HepG2 (cell line): ENCODE results near the gene TOM1L2. TPM values are rescaled to one million over a fixed set of nuclear protein-coding genes. Genes with fewer than 3 reads are reported as not detected.
A peak's percentile ranks its signal among the peaks of the same experiment; 100 is the strongest.

Source experiments
- ARNTL ChIP-seq: sonication (generic); formaldehyde crosslinking; IDR thresholded peaks from 2 replicates; pipeline ENCODE4 v1.4.0; 2020; ENCODE audit warnings: mild to moderate bottlenecking, missing genetic modification reagents
- BCL3 ChIP-seq: sonication (generic); formaldehyde crosslinking; IDR thresholded peaks from 2 replicates; pipeline ENCODE4 v1.5.1; 2020; ENCODE audit warnings: mild to moderate bottlenecking, missing genetic modification reagents, moderate library complexity
- ESRRA ChIP-seq: sonication (generic); formaldehyde crosslinking; IDR thresholded peaks from 2 replicates; pipeline ENCODE4 v1.5.1; 2020; ENCODE audit warnings: mild to moderate bottlenecking, low read depth, missing genetic modification reagents
- GATAD2A ChIP-seq: IDR thresholded peaks from 2 replicates; pipeline ENCODE4 v1.6.1; 2016
- HDAC2 ChIP-seq: sonication (generic); formaldehyde crosslinking; IDR thresholded peaks from 2 replicates; pipeline ENCODE4 v1.4.0; 2020; ENCODE audit warnings: missing genetic modification reagents
- HNRNPLL ChIP-seq: fragments of 200-400 bp; formaldehyde crosslinking; IDR thresholded peaks from 2 replicates; pipeline ENCODE4 v1.6.1; 2017; ENCODE audit warnings: mild to moderate bottlenecking, low read depth, low read length; ENCODE audit not compliant: poor library complexity, severe bottlenecking
- IRF2 ChIP-seq: IDR thresholded peaks from 2 replicates; pipeline ENCODE4 v1.6.1; 2018; ENCODE audit warnings: missing genetic modification reagents, missing compliant biosample characterization
- MAFF ChIP-seq: IDR thresholded peaks from 2 replicates; pipeline ENCODE4 v1.6.1; 2011; ENCODE audit warnings: low read depth, low read length, improper control_type of control experiment
- MAX ChIP-seq: IDR thresholded peaks from 2 replicates; pipeline ENCODE4 v1.6.1; 2012; ENCODE audit warnings: inconsistent platforms
- MEF2D ChIP-seq: sonication (generic); formaldehyde crosslinking; IDR thresholded peaks from 2 replicates; pipeline ENCODE4 v1.5.1; 2020; ENCODE audit warnings: mild to moderate bottlenecking, missing genetic modification reagents
- REL ChIP-seq: sonication (generic); formaldehyde crosslinking; conservative IDR thresholded peaks from 2 replicates; pipeline ENCODE4 v1.8.0; 2022; ENCODE audit warnings: mild to moderate bottlenecking, missing genetic modification reagents, moderate library complexity
- SETDB1 ChIP-seq: sonication (generic); formaldehyde crosslinking; IDR thresholded peaks from 2 replicates; pipeline ENCODE4 v1.5.1; 2020; ENCODE audit warnings: missing genetic modification reagents, mild to moderate bottlenecking, borderline replicate concordance
- SPEN ChIP-seq: sonication (generic); formaldehyde crosslinking; IDR thresholded peaks from 2 replicates; pipeline ENCODE4 v1.5.1; 2020; ENCODE audit warnings: low read depth, mild to moderate bottlenecking, missing genetic modification reagents
- ZC3H13 ChIP-seq: sonication (generic); formaldehyde crosslinking; IDR thresholded peaks from 2 replicates; pipeline ENCODE4 v1.8.1; 2023; ENCODE audit warnings: mild to moderate bottlenecking, missing genetic modification reagents, moderate library complexity
- ZNF20 ChIP-seq: sonication (generic); formaldehyde crosslinking; IDR thresholded peaks from 2 replicates; pipeline ENCODE4 v1.4.0; 2020; ENCODE audit warnings: mild to moderate bottlenecking, moderate library complexity, missing genetic modification reagents
- ZNF343 ChIP-seq: sonication (generic); formaldehyde crosslinking; IDR thresholded peaks from 2 replicates; pipeline ENCODE4 v1.4.0; 2020; ENCODE audit warnings: mild to moderate bottlenecking, missing genetic modification reagents
- ZNF570 ChIP-seq: sonication (generic); formaldehyde crosslinking; IDR thresholded peaks from 2 replicates; pipeline ENCODE4 v1.4.0; 2020; ENCODE audit warnings: mild to moderate bottlenecking, missing genetic modification reagents, borderline replicate concordance
- ZNF572 ChIP-seq: sonication (generic); formaldehyde crosslinking; IDR thresholded peaks from 2 replicates; pipeline ENCODE4 v1.5.1; 2020; ENCODE audit warnings: mild to moderate bottlenecking, missing genetic modification reagents
- ZNF740 ChIP-seq: sonication (generic); formaldehyde crosslinking; IDR thresholded peaks from 2 replicates; pipeline ENCODE4 v1.4.0; 2020; ENCODE audit warnings: missing genetic modification reagents
- ZNF773 ChIP-seq: sonication (generic); formaldehyde crosslinking; IDR thresholded peaks from 2 replicates; pipeline ENCODE4 v1.4.0; 2020; ENCODE audit warnings: missing genetic modification reagents, borderline replicate concordance
- polyA plus RNA-seq, 8 experiments: library from polyadenylated mRNA; depleted of rRNA in 3 of 8; stranded (reverse) in 7 of 8; unstranded in 1 of 8; fragments of >200 nt; fragmentation: Illumina TruSeq in 4 of 8; extraction: Trizol in 4 of 8; gene quantifications; 2 replicates each; pipeline versions ENCODE4 v1.2.1 to v1.2.3, GENCODE V29; 2011 to 2016; ENCODE audit warnings: low read depth in 4 of 8, missing spikeins in 1 of 8, mixed read lengths in 1 of 8; ENCODE audit not compliant: insufficient read depth in 1 of 8
- total RNA-seq, 5 experiments: library from RNA; depleted of rRNA; stranded (reverse); fragments of >200 nt; fragmentation: Illumina TruSeq; extraction: Trizol; gene quantifications; 2 replicates each; pipeline ENCODE4 v1.2.3, GENCODE V29; 2016; ENCODE audit warnings: low read depth in 1 of 5
- TF ChIP-seq, protein P1 (sequence below): sonication (generic); formaldehyde crosslinking; IDR thresholded peaks from 2 replicates; pipeline ENCODE4 v1.8.1; 2022; ENCODE audit warnings: low read depth, mild to moderate bottlenecking, missing genetic modification reagents
- TF ChIP-seq, protein P2 (sequence below): IDR thresholded peaks from 2 replicates; pipeline ENCODE4 v1.6.1; 2018; ENCODE audit warnings: missing genetic modification reagents
- TF ChIP-seq, protein P3 (sequence below): sonication (generic); formaldehyde crosslinking; conservative IDR thresholded peaks from 2 replicates; pipeline ENCODE4 v1.8.0; 2022; ENCODE audit warnings: low read depth, missing genetic modification reagents

The TOM1L2 gene
- total and polyA plus RNA-seq, 2 of the 13 experiments (the other 11 are each of a cell fraction or from before 2014, with no cell fraction given): 4.7 to 7.4 TPM

- no peak for TF ChIP-seq MAFF
- peak; percentile 40 for TF ChIP-seq HNRNPLL
- TF ChIP-seq ZNF740 (CRISPR knock-in tag): peak; percentile 63
- TF ChIP-seq HDAC2 (CRISPR knock-in tag): no peak
- TF ChIP-seq, protein P1, sequence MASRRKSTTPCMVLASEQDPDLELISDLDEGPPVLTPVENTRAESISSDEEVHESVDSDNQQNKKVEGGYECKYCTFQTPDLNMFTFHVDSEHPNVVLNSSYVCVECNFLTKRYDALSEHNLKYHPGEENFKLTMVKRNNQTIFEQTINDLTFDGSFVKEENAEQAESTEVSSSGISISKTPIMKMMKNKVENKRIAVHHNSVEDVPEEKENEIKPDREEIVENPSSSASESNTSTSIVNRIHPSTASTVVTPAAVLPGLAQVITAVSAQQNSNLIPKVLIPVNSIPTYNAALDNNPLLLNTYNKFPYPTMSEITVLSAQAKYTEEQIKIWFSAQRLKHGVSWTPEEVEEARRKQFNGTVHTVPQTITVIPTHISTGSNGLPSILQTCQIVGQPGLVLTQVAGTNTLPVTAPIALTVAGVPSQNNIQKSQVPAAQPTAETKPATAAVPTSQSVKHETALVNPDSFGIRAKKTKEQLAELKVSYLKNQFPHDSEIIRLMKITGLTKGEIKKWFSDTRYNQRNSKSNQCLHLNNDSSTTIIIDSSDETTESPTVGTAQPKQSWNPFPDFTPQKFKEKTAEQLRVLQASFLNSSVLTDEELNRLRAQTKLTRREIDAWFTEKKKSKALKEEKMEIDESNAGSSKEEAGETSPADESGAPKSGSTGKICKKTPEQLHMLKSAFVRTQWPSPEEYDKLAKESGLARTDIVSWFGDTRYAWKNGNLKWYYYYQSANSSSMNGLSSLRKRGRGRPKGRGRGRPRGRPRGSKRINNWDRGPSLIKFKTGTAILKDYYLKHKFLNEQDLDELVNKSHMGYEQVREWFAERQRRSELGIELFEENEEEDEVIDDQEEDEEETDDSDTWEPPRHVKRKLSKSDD (CRISPR knock-in tag): peak; percentile 60; the same call in 1 of the 2 replicates
- peak; percentile 70 for TF ChIP-seq ZC3H13 (CRISPR knock-in tag)
- no peak for TF ChIP-seq ESRRA (CRISPR knock-in tag)
- no peak for TF ChIP-seq IRF2
- TF ChIP-seq ZNF20 (CRISPR knock-in tag): no peak
- TF ChIP-seq SETDB1: no peak
- TF ChIP-seq, protein P2, sequence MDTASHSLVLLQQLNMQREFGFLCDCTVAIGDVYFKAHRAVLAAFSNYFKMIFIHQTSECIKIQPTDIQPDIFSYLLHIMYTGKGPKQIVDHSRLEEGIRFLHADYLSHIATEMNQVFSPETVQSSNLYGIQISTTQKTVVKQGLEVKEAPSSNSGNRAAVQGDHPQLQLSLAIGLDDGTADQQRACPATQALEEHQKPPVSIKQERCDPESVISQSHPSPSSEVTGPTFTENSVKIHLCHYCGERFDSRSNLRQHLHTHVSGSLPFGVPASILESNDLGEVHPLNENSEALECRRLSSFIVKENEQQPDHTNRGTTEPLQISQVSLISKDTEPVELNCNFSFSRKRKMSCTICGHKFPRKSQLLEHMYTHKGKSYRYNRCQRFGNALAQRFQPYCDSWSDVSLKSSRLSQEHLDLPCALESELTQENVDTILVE (CRISPR knock-in tag): no peak
- peak; percentile 76; the same call in 1 of the 2 replicates for TF ChIP-seq ZNF572 (CRISPR knock-in tag)
- no peak for TF ChIP-seq ZNF570
- peak; percentile 17; the same call in 1 of the 2 replicates for TF ChIP-seq ARNTL (CRISPR knock-in tag)
- no peak; the same call in 1 of the 2 replicates for TF ChIP-seq MEF2D
- TF ChIP-seq BCL3: no peak
- TF ChIP-seq GATAD2A (CRISPR knock-in tag): peak; percentile 39; the same call in 1 of the 2 replicates
- no peak for TF ChIP-seq SPEN (CRISPR knock-in tag)
- peak; percentile 58; the same call in 1 of the 2 replicates for TF ChIP-seq MAX
- TF ChIP-seq REL (CRISPR knock-in tag): no peak
- TF ChIP-seq, protein P3, sequence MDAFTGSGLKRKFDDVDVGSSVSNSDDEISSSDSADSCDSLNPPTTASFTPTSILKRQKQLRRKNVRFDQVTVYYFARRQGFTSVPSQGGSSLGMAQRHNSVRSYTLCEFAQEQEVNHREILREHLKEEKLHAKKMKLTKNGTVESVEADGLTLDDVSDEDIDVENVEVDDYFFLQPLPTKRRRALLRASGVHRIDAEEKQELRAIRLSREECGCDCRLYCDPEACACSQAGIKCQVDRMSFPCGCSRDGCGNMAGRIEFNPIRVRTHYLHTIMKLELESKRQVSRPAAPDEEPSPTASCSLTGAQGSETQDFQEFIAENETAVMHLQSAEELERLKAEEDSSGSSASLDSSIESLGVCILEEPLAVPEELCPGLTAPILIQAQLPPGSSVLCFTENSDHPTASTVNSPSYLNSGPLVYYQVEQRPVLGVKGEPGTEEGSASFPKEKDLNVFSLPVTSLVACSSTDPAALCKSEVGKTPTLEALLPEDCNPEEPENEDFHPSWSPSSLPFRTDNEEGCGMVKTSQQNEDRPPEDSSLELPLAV (CRISPR knock-in tag): no peak
- TF ChIP-seq ZNF343 (CRISPR knock-in tag): no peak
- 0 out of 2 replicates have a peak, but pooled peaks have one; percentile 43 for TF ChIP-seq ZNF773 (CRISPR knock-in tag)
Measured at GRCh38 chr17:17812211-17813054, 159.8 kb downstream of the TOM1L2 start (continued).
